Measurements from ENCODE around the gene CREB5. TPM values are rescaled to one million over a fixed set of nuclear protein-coding genes. Genes with fewer than 3 reads are reported as not detected.

CREB5 gene
- total and polyA plus RNA-seq, 2 of the 13 experiments (the other 11 are each of a cell fraction or from before 2014, with no cell fraction given), result 0.38 to 0.71 TPM

GRCh38 chr7:28755255-28755654 is 342.9 kb downstream of the CREB5 start (continued):
- TF ChIP-seq ZBTB33 (CRISPR knock-in tag; IDR thresholded peaks at IDR 0.05) (no peak), ZBTB7B (CRISPR knock-in tag; IDR thresholded peaks at IDR 0.05) (no peak), ARID4A (CRISPR knock-in tag; IDR thresholded peaks at IDR 0.05; ENCODE audit: borderline replicate concordance) (no peak), TBX3 (IDR thresholded peaks at IDR 0.05; ENCODE audit: borderline replicate concordance) (no peak), ZNF530 (CRISPR knock-in tag; IDR thresholded peaks at IDR 0.05; ENCODE audit: low read depth) (no peak)

- FAIRE-seq, result no peak
- intact Hi-C loops (cut with micrococcal nuclease; ENCODE audit: unreplicated experiment), result no loop called here
- H3K9me3 ChIP-seq (ENCODE audit: low read length), result no peaks in the 10 kb centered on the region
- no peaks in the 10 kb centered on the region for H3K79me2 ChIP-seq (ENCODE audit: insufficient read depth, low read length)
- ChIA-PET CTCF (ENCODE audit: low intra/inter-chr PET ratio, low total read pairs) (no interaction called here), POLR2A (no interaction called here)
- H4K20me1 ChIP-seq (ENCODE audit: insufficient read depth, low read length), result no peaks in the 10 kb centered on the region
- no peaks in the 10 kb centered on the region; a peak in 1 of 5 replicates for H3K27me3 ChIP-seq (ENCODE audit: control insufficient read depth in 1 of 2, insufficient read depth in 2 of 2, low read length in 2 of 2)
- no peaks in the 10 kb centered on the region for H3K36me3 ChIP-seq (replicated peaks in 1 of 2; ENCODE audit: control insufficient read depth in 1 of 2, insufficient read depth in 2 of 2, low read length in 2 of 2)
- no peak overlapping the region for H3K9ac ChIP-seq (ENCODE audit: insufficient read depth, low read depth, low read length)
- in situ Hi-C loops (cut with HindIII; ENCODE audit: extremely low pct_ligation_motif_present, low pct_unique_long_range_greater_than_20kb), result no loop called here
- TF ChIP-seq UBTF (CRISPR knock-in tag; IDR thresholded peaks at IDR 0.05) (no peak), SAP130 (CRISPR knock-in tag; IDR thresholded peaks at IDR 0.05; ENCODE audit: low read depth) (no peak), ZNF33B (CRISPR knock-in tag; IDR thresholded peaks at IDR 0.05) (no peak)
- WGBS (ENCODE audit: low lambda C conversion rate), result 4% methylated on average over 4 of the region's 5 CpGs
- no peak overlapping the region for H3K4me2 ChIP-seq (ENCODE audit: low read depth, low read length)
- no TSS peak for BruUV-seq (replicated peaks)
- no peaks in the 10 kb centered on the region for H3K4me1 ChIP-seq (ENCODE audit: insufficient read depth, low read length)
- no peak overlapping the region for H2AFZ ChIP-seq (ENCODE audit: low read length)
- no peak for ATAC-seq
- H3K4me3 ChIP-seq (replicated peaks in 1 of 3; ENCODE audit: insufficient read depth in 1 of 3, low read depth in 2 of 3, low read length in 3 of 3), result no peak overlapping the region
- DNase-seq (ENCODE audit: low spot score), result no peak
- H3K27ac ChIP-seq (ENCODE audit: extremely low read length, insufficient read depth, low read length), result no peak overlapping the region
Observed at GRCh38 chr7:28758186-28758585, 345.9 kb downstream of the CREB5 start.
